Left cardiac atrium (tissue), 4 donors: ENCODE results near the gene TTLL3. TPM values are rescaled to one million over a fixed set of nuclear protein-coding genes. Genes with fewer than 3 reads are reported as not detected.
"Not testable (repeated sequence)": the region's sequence is repeated elsewhere in the genome, so short reads cannot be mapped to it uniquely, and the experiment has no call there.

Experiments
- ATAC-seq, 2 donors: fragments of 200-7000 bp; cut with Tn5 transposase; one replicate each; pipeline ENCODE4 v1.9.1; 2020; ENCODE audit warnings: mild to moderate bottlenecking in 2 of 2, moderate library complexity in 2 of 2
- DNase-seq: peaks from one replicate; pipeline ENCODE4 v3.0.0-alpha.2; 2020
- intact Hi-C, 2 donors: fragments of 100-400 bp; cut with DNase I; formaldehyde crosslinking; loops; one replicate each; pipeline versions ENCODE4 v1.14.1 to v1.15.1; 2022 to 2023
- total RNA-seq, 2 donors: library from RNA; stranded (reverse); fragmentation: NEBNext Ultra II Directional; extraction: Animal tissue kit (Norgen Biotek cat#: 25700); gene quantifications; one replicate each; pipeline ENCODE4 v1.2.1, GENCODE V29; 2021
- donor health status: DM: no; HTN: yes; CAD: no.
- donor health status: DM: no; HTN: yes; CAD: no; lungs with severe emphysema.
- donor health status: DM: yes; HTN: yes; CAD: no.
- donor health status: Dilated cardiomyopathy.

TTLL3 gene
- total RNA-seq, 2 donors from 2014 or later, result 15.4 to 20.4 TPM

DNA sequence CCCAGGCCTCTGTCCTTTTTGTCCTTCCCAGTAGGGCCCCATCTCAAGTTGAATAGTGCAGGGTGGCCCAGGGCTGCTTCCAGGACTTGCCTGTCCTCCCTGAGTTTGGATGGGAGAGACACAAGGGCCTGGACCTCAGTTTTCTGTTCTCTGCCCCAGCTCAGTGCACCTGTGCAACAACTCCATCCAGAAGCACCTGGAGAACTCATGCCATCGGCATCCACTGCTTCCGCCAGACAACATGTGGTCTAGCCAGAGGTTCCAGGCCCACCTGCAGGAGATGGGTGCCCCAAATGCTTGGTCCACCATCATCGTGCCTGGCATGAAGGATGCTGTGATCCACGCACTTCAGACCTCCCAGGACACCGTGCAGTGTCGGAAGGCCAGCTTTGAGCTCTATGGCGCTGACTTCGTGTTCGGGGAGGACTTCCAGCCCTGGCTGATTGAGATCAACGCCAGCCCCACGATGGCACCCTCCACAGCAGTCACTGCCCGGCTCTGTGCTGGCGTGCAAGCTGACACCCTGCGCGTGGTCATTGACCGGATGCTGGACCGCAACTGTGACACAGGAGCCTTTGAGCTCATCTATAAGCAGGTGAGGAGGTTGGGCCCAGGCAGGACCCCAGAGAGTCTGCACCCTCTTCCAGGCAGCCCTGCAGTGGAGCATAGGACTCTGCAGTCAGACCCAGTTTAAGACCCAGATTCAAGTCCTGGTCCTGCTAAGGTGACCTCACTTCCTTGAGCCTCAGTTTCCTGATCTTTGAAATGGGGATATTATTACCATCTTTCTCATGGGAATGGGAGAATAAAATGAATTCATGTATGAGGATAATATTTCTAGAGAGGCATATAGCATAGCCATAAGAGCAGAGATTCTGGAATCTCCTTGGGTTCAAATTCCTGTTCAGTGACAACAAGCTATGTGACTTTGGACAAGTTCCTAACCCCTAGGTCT, 19.0 kb downstream of the TTLL3 start:
- no peak for ATAC-seq
- intact Hi-C loops, result no loop called here
- DNase-seq, result no peak

DNA sequence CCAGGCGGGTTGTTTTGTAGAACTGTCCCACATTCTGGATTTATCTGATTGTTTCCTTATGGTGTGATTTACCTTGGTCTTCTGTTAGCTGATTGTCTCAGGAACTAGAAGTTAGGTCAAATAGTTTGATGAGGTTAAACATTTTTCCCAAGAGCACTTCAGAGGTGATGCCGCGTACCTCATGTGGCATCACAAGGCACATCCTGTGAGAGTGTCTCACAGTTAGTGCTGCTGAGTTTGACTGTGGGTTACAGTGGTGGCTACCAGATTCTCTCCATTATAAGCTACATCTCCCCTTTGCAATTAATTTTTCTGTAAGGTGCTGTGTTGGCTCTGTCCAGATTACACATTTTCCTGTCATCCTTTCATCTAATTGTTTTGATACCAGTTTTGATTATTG, 21.2 kb downstream of the TTLL3 start:
- DNase-seq (no peak), ATAC-seq (no peak)
- intact Hi-C loops, result no loop called here

DNA sequence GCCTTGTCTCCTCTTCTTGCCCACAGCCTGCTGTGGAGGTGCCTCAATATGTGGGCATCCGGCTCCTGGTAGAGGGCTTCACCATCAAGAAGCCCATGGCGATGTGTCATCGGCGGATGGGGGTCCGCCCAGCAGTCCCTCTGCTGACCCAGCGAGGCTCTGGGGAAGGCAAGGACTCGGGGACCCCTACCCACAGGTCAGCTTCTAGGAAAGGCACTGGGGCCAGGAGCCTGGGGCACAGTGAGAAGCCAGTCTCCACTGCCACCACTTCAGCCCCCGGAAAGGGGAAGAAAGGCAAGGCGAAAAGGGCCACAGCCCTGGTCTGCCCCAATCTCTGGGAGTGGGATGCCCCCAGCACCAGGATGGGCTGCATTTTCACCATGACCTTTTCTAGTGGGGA, 23.0 kb downstream of the TTLL3 start:
- no peak for ATAC-seq
- no peak for DNase-seq
- intact Hi-C loops, result no loop called here

DNA sequence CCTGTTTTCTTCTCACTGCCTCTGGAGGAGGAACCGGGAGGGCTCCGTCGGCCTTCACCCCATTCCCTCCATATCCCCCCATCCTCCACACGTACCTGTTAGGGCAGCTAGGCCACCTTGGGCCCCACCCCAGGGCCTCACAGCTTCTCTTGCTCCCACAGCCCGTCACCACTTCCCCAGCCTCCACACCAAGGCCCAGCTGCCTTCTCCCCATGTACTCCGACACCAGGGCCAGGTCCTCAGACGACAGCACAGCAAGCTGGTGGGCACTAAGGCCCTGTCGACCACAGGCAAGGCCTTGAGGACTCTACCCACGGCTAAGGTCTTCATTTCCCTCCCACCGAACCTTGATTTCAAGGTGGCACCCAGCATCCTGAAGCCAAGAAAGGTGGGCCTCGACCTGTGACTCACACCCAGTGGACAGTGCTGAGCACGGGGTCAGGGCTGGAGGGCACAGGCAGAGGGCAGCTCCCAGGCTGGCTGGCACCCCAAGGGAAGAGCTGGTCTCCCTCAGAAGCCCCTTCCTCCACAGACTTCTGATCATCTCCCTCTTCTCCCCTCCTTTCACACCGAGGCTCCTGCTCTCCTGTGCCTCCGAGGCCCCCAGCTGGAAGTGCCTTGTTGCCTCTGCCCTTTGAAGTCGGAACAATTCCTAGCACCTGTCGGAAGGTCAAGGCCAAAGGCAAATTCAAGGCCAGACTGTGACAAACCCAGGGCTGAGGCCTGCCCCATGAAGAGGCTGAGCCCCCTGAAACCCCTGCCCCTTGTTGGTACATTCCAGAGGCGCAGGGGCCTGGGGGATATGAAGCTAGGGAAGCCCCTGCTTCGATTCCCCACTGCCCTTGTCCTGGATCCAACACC, 24.7 kb downstream of the TTLL3 start:
- ATAC-seq, result no peak
- no peak for DNase-seq
- intact Hi-C loops, result no loop called here

DNA sequence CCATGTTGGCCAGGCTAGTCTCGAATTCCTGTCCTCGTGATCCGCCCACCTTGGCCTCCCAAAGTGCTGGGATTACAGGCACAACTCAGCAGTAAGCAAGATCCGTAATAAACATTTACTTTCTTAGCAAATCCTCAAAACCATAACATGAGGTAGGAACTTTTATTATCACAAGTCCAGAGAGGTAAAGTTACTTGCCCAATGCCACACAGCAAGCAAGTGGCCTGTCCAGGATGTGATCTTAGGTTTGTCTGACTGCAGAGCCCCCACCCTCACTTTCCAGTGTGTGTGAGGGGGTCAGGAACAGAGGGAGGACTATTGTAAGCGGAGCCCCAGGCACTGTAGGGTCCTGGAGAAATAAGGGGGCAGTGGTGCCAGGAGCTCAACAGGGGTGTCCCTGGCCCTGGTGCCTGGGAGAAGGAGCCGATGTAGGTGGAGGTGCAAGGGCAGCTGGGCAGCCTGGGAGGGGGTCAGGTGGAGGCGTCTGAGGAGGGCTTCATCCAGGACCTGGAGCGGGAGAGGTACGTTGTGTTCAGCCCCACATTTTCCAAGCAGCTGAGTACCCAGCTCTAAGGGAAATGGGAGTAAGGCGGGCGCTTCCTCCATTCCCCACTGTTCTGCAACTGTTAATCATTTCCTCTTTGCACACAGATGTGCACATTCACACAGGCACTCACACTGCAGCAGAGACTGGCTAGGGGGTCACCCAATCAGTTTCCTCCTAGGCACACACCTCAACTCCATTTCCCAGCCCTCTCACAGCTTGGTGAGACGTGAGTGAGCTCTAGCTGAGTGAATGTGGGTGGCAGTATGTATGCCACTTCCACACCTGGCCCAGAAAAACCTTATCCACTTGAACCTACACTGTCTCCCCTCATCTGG, 27.9 kb downstream of the TTLL3 start:
- intact Hi-C loops, result no loop called here

DNA sequence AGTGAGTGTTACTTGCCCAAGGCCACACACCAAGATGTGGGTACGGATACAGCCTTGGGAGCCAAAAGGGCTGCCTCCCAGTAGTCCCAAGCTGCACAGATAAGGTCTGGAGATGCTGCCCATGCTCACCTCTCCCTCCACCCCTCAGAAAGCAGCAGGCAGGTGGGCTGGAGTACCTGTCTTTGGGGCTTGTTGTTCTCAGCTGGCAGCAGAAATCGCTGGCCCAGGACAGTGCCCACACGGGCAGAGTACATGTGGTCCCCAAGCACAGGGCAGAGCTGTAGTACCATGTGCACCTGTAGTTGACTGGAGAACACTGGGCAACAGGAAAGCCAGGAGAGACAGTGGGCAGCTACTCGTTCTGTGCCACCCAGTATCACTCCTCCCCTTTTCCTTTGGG, 28.8 kb downstream of the TTLL3 start:
- ATAC-seq (no peak), DNase-seq (no peak)
- intact Hi-C loops, result no loop called here

More for the DNA sequence above, 27.9 kb downstream of the TTLL3 start:
- no peak for ATAC-seq
- DNase-seq, result no peak

DNA sequence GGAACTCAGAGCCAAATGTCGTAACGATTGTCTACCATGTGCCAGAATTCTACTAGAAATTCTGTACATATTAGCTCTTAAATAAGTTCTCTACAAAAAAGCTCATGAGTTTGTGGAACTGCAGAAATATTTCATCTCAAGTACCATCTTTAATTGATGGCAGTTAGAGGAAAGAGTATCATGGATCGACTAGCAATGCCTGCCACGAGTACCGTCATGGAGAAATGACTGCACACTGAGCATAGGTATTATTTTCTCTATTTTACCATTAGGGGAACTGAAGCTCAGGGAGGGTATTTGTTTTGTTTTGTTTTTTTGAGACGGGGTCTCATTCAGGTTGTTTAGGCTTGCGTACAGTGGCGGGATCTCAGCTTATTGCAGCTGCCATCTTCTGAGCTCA, 31.0 kb downstream of the TTLL3 start:
- intact Hi-C loops, result no loop called here
- ATAC-seq (no peak), DNase-seq (no peak)

DNA sequence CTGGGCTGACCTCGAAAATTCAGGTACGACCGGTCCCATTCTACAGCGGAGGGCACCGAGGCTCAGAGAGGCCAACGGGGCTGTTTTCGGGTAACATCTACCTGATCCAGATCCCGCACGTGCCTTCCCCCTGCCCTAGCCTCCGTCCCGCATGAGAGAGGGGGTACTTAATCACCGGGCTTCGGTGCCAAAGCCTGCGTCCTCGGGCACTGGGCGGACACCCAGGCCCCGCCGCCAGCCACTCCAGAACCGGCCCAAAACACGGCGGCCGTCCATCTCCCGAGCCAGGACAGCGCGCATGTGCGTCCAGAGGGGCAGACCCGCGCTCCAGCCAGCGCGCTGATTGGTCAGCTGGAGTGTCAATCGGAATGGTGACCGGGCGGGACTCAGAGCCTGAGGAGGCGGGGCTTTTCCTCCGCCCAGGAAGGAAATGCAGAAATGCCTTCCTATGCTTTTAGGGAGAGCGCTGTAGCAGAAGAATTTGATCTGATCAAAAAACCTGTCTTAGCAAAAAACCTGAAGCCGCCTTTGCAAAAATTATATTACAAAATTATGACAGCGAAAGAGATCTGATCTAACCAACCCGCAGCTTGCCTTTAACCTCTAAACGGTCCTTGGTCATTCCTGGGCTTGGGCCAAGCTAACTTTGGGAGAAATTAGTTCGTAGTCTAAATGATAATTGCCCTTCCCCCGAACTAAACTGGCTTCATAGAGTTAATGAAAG, 33.8 kb downstream of the TTLL3 start, which contains the start of gene RPUSD3:
TSS of gene RPUSD3 (minus strand) at position 294 of the 724 bp plus-strand sequence. CDS start at position 276, 18 bp downstream.
- intact Hi-C loops, result no loop called here
- peak; percentile 99 for ATAC-seq

DNA sequence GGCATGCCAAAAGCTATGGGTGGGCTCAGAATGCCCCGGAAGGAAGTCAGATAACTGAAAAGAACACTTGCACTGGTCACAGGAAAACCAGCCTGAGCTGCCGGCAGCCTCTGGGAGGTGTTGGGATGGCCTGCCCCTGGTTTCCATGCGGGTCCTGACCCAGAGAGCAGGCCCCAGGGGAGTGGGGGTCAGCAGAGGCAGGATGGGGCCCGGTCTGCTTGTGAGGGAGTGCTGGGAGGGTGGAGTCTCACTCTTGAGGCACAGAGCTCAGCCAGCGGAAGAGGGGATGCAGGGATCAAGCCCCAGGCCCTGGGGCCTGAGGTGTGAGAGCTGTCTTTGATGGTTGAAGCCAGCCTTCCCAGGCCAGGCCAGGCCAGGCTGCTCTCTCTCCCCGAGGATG, 36.2 kb downstream of the TTLL3 start:
- peak; percentile 51 for DNase-seq
- ATAC-seq, result no peak
- intact Hi-C loops, result no loop called here

More for the DNA sequence above, 33.8 kb downstream of the TTLL3 start, which contains the start of gene RPUSD3:
- DNase-seq, result peak; percentile 98

DNA sequence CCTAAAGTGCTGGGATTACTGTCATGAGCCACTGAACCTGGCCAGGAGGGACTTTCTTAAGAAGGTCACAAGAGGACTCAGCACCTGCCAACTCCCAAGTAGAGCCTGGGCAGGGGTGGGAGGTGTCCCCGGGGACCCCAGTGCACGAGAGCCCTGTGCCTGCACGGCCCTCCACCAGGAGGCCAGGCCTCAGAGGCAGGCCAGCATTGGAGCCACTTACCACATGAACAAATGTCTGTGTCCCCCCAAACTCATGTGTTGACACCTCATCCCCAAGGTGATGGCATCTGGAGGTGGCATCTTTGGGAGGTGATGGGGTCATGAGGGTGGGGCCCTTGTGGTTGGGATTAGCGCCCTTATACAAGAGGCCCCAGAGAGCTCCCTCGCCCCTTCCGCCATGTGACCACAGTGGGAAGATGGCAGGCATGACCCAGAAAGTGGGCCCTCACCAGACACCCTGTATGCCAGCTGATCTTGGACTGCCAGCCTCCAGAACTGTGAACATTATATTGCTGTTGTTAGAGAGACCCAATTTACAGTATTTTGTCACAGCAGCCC, 36.9 kb downstream of the TTLL3 start:
- DNase-seq (no peak), ATAC-seq (no peak)
- intact Hi-C loops, result no loop called here

DNA sequence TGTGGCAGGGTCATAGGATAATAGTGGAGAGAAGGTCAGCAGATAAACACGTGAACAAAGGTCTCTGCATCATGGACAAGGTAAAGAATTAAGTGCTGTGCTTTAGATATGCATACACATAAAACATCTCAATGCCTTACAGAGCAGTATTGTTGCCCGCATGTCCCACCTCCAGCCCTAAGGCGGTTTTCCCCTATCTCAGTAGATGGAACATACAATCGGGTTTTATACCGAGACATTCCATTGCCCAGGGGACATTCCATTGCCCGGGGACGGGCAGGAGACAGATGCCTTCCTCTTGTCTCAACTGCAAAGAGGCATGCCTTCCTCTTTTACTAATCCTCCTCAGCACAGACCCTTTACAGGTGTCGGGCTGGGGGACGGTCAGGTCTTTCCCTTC, 37.8 kb downstream of the TTLL3 start:
- intact Hi-C loops, ATAC-seq, DNase-seq: not testable (repeated sequence)

DNA sequence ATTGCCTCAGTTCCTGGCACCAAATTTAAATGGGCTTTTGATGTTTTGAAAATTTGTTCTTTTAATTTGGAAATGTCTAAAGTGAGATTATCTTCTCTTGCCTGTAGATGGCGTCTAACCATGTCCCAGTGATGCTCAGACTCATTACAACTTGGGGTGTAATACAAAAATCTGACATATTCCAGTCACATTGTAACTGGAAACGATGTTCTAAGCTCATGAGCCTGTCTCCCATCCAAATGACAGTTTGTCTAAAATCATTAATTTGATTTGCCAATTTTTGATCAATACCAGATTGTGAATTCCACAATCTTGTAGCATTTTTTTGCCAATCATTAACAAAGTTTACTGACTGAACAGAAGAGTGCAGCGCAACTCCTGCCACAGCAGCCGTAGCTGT, 38.8 kb downstream of the TTLL3 start:
- DNase-seq, intact Hi-C loops, ATAC-seq: not testable (repeated sequence)

DNA sequence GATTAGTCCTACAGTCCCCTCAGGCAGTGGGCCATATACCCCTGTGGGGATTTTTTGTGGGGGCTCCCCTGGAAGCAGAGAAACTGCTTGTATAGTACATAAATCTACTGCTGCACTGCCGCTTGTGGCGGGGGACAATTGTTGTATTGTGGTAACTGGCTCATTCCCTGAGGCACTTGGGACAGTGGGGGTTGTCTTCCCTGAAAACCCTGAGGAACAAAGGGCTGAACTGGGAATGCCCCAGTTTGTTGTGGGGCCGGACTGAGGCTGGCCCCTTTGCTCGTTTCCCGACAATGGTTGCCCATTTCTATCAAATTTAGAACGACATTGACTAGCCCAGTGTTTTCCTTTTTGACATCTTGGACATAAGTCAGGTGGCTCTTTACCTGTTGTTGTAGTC, 41.3 kb downstream of the TTLL3 start:
- intact Hi-C loops, ATAC-seq, DNase-seq: not testable (repeated sequence)

DNA sequence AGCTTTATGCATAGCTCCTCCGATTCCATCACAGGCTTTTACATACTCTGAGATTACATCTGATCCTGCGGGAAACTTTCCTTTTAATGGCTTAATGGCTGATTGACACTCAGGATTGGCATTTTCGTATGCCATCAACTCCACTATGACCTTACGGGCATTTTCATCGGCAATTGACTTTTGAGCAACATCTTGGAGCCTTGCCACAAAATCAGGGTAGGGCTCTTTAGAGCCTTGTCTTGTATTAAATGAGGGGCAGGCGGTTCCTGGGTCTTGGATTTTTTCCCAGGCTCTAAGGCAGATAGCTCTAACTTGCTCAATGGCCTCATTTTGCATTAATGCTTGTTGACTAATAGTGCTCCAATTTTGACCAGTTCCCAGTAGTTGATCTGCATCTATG, 41.9 kb downstream of the TTLL3 start:
- intact Hi-C loops, ATAC-seq, DNase-seq: not testable (repeated sequence)

DNA sequence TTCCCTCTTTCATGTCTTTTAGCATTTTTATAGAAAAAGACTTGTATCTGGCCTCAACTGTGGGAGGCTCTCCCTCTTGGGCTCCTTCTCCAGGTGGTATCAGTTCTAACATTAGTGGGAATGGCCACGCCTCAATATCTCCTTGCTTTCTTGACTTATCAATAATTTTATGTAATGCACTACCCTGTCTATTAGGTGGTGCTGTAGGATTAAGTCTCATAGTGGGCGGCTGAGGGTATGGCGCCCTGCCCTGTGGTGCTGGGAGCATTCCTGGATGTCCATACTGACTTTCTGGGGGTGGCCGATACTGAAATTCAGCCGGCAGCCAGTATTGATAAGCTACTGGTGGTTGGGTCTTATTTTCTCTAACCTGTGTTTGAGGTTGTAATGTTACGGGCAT, 42.5 kb downstream of the TTLL3 start:
- intact Hi-C loops, result no loop called here
- DNase-seq, result no peak
- ATAC-seq, result no peak

DNA sequence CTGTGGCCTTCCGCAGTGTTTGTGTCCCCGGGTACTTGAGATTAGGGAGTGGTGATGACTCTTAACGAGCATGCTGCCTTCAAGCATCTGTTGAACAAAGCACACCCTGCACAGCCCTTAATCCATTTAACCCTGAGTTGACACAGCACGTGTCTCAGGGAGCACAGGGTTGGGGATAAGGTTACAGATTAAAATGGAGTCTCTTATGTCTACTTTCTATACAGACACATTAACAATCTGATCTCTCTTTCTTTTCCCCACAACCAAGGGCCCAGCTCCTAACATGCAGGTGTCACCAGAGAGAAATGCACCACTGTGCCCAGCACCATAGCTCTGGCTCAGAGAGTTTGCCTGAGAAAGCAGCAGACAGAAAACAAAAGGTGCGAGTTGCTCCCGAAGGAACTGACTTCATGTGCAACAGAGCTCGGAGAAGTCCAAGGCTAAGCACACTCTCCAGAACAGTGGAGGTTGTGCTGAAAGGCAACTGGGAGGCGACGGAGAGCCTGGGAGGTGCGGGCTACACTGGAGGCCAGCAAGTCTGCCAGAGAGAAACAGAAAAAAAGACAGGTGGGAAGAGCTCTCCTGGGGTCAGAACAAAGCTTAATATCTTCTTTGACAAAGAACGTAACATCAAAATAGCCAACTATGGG, 44.4 kb downstream of the TTLL3 start:
- DNase-seq, intact Hi-C loops, ATAC-seq: not testable (repeated sequence)

DNA sequence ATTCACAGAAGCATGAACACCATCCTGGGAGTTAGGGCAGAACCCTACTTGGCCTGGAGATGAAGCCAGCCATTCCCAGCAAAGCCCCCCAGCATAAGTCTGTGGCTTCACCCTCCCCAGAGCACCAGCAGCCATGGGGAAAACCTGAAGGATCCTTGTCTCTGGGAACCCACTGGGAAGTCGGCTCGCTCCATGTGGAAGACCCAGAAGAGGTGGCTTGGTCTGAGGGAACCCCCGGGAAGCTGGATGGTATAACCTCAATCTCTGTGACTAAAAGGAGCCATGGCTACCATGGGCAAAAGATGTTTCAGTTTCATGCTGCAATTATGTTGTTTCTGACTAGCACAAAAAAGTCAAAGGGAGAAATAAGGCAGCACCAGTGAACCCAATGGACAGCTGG, 45.5 kb downstream of the TTLL3 start:
- no peak for ATAC-seq
- no peak for DNase-seq
- intact Hi-C loops, result no loop called here
